Activated CD4-positive, alpha-beta T cell treated with anti-CD3 and anti-CD28 coated beads, Interleukin-2, amount 50 U/mL, for 16 hours (primary cell): ENCODE results near the gene NKAIN4.

ENCODE experiments used
- DNase-seq: peaks from one replicate; pipeline ENCODE4 v3.0.0-alpha.2; 2020

NKAIN4 gene

DNA sequence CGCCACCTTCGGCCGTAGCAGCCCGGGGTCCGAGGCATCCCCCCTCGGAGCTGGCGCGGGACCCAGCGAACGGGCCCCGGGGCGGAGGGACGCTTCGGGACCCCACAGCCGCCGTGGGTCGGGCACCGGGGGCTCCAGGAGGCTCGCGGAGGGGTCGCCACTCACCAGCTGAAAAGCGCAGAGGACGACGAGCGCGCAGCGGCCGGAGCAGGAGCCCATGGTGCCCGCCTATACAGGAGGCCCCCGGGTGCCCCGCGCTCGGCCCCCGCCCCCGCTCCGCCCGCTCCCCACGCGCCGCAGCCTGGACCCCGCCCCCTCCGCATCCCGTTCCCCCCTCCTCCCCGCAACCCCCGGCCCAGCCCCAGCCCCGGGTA is at the start of gene NKAIN4:
Gene NKAIN4 (minus strand): TSS at position 232 of the 374 bp plus-strand sequence. CDS start 13 bp downstream, at position 219.
- no peak for DNase-seq

DNA sequence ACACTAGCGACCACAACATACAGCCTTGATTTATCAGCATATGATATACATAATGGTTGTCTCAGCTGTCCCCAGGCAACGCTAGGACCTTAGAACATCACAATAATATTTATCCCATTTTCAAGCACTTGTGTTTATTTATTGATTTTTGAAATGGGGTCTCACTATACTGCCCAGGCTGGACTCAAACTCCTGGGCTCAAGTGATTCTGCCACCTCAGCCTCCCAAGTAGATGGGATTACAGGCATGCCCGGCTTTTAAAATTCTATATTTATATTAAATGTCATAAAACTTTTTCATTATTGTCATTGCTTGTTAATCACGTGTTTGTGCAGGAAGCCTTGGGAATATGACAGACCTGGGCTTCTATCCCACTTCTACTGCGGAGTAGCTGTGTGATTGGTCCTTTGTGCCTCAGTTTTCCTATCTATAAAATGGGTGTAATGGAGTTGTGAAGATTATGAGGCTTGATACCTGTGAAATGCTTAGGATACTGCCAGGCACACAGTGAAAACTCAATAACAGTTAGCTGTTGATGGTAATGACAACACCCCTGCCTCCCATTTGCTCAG is 48.9 kb upstream of the NKAIN4 start:
- DNase-seq: no peak

DNA sequence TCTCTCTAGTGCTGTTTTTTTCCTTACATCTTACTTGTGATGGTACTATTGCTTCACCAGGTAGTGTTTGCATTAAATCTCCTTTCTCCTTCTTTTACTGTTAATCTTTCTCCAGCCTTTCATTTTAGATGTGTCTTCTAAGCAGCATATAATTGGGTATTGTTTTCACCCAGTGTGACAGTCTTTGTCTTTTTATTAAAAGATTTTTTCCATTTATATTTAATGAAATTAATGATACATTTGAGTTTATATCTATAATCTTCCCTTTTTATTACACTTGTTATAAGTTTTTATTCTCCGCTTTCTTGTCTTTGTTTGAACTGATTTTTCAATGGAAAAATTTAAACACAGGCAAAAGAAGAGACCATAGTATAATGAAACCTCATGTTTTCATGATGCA is 47.4 kb upstream of the NKAIN4 start:
- DNase-seq: no peak

- DNase-seq: no peak
These were observed 44.6 kb upstream of the NKAIN4 start for GRCh38 chr20:63298731-63299312.

- no peak for DNase-seq
These were observed 43.7 kb upstream of the NKAIN4 start for GRCh38 chr20:63297796-63298572.

DNA sequence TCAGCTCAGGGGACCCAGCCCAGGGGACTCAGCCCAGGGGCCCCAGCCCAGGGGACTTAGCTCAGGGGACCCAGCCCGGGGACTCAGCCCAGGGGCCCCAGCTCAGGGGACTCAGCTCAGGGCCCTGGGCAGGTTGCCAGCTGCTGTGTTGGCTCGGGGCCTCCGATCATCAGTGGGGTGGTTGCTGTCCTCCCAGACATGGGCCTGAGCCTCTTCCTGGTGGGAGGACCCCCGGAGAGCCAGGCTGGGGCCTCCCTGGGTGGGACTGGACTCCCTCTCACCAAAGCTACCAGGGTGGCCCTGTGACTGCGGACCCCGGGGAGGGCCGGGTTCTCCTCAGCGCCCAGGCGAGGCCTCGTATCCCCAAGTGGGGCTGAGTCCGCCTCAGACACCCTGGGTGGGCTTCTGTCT is 43.1 kb upstream of the NKAIN4 start:
- no peak for DNase-seq

DNA sequence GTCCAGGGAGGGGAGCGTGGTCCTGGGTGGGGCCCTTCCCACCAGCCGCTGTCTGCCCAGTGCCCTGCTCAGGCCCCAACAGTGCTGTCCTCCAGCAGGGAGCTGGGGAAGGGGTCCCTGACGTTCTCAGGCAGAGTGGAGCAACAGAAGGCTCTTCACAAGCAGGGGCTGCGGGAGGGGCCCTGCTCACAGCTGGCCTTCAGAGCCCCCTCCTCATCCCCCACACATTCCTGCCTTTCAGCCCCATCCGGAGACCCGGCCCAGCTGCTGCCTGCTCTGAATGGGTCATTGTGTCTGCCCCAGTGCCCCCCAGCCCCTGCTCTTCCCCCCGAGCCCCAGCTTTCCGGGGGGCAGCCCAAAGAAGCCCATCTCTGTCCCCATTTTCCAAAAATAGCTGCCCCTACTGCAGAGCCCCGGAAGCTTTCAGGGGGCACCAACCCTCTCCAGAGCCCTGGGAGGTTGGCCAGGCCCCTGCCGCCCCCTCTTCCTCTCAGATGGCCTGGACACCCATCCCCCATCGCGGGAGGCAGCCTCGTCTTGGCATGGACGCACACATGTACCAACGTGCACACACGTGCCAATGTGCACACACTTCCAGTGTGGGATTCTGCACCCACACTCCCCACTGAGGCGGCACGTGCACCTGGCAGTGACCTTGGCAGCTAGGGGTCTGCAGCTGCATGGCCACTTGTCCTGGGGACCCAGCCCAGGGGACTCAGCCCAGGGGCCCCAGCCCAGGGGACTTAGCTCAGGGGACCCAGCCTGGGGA is 42.5 kb upstream of the NKAIN4 start:
- no peak for DNase-seq

- DNase-seq: no peak
These were observed 41.6 kb upstream of the NKAIN4 start for GRCh38 chr20:63295846-63296245.

DNA sequence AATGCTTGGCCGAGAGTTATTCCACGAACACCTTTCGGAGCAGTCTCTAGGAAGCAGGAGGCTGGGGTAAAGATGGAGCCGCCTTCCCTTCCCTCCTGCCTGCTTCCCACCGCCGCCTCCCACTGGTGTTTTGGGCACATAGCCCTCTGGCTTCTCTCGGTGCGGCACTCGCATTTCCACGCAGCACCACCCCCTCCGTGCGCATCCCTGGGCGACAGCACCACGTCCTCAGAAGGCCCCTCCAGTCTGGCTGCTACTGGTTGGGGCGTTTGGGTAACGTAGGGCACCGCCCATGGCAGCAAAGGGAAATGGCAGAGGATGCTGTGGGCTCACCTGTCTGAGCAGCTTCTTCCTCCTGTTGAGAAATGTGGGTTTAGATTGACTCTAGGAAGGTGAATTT is 41.2 kb upstream of the NKAIN4 start:
- no peak for DNase-seq

DNA sequence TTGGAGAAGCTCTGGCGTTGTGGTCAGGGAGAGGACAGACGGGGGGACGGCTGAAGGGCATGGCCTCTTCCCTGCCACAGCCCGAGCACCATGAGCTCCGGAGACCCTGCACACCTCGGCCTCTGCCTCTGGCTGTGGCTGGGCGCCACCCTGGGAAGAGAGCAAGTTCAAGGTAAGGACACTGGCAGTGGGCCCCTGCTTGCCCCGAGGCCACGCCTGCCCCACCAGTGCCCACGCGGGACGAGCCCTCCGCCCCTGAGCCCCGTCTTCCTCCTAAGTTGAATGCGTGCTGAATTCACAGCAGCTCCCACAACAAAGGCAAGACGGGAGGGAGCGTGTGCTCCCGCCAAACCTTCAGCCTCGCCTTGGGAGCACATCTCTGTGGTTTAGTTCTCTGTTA is 40.8 kb upstream of the NKAIN4 start:
- no peak for DNase-seq

DNA sequence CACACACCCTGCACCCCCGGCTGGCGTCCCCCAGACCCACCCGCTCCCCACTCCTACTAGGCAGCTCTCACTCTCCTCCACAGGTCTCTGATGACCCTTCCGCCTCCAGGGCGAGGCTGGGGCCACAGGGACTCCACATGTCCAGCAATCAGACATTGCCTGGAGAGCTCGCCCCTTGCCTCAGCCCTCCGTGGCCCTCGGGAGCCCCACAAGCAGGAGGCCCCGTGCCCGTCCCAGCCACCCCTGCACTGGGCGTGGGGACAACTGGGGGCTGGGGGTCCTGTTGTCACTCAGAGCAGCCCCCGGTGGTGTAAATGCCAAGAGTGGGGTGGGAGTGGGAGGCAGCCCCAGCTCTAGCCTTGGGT is 40.3 kb upstream of the NKAIN4 start:
- DNase-seq: no peak

- no peak for DNase-seq
These were observed 39.7 kb upstream of the NKAIN4 start for GRCh38 chr20:63293871-63294535.

DNA sequence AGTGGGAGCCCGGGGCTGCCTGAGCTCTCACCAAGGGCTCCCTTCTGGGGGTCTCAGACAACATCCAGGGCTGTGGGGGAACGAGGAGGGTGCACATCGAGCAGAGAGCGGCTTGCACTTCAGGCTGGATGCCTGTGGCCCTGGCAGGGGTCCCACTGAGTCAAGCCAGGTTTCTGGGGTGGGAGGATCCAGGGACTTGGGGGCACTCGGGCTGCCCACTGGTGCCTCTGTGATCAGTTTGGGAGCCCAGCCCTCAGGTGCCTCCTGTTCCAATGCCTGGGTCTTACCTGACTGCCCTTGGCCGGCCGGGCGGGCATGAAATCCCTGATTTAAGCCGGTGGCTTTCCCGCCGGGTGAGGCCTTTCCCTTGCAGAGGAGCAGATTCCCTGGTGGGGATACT is 39.2 kb upstream of the NKAIN4 start:
- DNase-seq: no peak

- DNase-seq: no peak
These were observed 38.6 kb upstream of the NKAIN4 start, which contains the start of gene COL20A1 for GRCh38 chr20:63292904-63293303. Gene COL20A1 (plus strand): TSS chr20:63293186. CDS start chr20:63295108, 1,922 bp downstream.

DNA sequence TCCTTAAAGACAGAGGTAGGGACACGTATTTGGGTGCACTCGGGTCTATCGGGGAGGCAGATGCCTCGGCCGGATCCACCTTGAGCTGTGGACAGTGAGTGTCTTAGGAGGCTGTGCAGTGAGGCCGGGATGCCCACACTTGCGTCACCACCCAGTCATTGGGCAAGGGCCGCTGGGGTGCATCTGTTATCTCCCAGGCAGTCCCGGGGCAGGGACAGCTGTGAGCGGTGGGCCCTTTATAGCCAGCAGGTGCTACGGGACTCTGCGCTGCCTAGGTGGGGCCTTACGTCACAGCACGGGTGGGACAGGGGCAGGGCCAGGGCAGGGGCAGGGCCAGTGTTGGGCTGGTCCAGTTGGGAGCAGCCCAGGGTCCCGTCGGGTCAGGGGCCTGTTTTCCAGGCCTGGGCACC is 38.0 kb upstream of the NKAIN4 start:
- no peak for DNase-seq

DNA sequence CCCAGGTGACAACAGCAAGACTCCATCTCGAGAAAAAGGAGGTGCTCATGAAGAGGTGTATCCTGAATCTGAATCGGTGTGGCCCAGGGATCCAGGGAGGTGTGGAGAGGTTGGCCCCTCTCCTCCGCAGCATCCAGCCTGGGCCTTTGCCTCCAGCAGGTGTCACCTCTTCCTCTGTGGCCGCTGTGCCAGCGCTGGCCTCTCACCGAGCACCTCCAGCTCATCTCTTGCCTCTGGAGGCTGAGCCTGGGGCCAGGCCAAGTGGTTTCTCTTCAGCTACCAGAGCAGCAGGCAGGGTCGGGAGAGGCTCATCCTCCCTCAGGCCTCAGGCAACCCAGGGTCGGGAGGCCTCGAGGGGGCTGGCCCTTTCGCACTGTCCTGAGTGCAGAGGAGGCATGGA is 37.5 kb upstream of the NKAIN4 start:
- DNase-seq: no peak

- peak; percentile 63 for DNase-seq
These were observed 36.6 kb upstream of the NKAIN4 start for GRCh38 chr20:63290677-63291472.

DNA sequence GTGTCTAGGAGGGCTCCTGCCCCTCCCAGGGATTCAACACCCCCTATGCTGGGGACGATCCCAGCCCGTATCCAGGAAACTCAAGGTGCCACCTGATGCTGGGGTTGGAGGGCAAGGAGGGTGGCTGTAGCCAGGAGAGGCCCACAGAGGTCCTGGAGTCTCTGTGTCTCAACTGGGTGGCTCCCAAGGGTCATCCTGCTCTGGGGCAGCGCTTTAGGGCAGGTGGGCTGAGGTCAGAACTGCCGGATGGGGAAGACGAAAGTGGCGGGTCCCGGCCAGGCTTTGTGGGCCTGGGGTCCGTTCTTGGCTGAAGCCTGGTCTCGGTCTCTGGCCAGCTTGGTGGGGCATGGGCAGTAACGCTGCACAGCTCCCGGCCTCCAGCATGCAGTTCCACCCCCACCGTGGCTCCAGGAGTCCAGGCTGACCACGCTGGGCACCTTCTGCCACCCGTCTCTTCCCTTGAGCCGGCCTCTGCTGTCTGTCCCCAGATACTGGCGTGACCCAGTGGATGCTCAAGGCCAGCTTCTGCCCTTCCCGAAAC is 35.9 kb upstream of the NKAIN4 start:
- DNase-seq: no peak

DNA sequence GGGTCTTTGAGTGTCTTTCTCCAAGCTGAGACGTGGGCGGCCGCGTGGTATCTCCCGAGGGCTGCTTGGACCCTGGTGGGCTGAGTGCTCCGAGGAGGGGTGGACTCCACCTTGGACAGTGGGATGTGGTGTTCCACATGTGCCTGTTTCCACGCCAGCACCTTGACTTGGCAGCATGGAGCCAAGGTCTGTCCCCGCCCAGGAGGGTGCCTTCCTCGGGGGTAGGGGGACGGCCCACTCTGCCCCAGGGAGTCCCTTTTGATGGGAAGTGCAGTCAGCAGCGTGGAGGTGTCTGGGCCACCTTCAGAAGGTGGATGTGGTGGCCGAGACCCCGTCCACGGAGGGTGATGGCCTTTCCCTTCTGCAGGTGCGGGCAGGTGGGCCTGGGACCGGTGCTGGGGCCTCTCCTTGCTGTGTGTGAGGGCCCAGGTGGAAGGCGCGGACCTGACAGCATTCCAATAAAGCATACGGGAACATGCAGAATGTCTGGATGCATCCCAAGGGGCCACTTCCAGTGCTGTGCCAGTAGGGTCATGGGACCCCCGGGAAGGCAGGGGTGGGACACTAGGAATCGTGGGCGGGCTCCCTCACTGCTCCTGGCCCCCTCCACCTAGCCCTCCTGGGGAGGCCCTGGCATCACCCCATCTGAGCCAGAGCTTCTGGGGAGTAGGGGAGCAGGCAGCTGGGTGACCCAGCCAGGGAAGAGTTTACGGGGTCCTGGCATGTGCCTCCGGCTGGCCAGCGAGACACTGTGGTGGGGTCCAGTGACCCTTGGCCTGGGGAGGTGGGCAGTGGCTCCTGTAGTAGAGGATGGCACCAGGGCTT is 35.3 kb upstream of the NKAIN4 start:
- DNase-seq: no peak

GRCh38 chr20:63288581-63289251 is 34.5 kb upstream of the NKAIN4 start:
- no peak for DNase-seq
